Loucy (cell line): ENCODE results near the gene IL11.

Source experiments
- EZH2phosphoT487 ChIP-seq: fragments of 200-600 bp; IDR thresholded peaks from 2 replicates; pipeline ENCODE4 v1.6.1; 2018; ENCODE audit warnings: antibody characterized with exemption, mild to moderate bottlenecking, moderate library complexity, borderline replicate concordance
- TF ChIP-seq, protein P1 (sequence below): fragments of 200-600 bp; sonication (generic); conservative IDR thresholded peaks from 2 replicates; pipeline ENCODE4 v1.5.1; 2014; ENCODE audit warnings: mild to moderate bottlenecking, antibody characterized with exemption, low read length

DNA sequence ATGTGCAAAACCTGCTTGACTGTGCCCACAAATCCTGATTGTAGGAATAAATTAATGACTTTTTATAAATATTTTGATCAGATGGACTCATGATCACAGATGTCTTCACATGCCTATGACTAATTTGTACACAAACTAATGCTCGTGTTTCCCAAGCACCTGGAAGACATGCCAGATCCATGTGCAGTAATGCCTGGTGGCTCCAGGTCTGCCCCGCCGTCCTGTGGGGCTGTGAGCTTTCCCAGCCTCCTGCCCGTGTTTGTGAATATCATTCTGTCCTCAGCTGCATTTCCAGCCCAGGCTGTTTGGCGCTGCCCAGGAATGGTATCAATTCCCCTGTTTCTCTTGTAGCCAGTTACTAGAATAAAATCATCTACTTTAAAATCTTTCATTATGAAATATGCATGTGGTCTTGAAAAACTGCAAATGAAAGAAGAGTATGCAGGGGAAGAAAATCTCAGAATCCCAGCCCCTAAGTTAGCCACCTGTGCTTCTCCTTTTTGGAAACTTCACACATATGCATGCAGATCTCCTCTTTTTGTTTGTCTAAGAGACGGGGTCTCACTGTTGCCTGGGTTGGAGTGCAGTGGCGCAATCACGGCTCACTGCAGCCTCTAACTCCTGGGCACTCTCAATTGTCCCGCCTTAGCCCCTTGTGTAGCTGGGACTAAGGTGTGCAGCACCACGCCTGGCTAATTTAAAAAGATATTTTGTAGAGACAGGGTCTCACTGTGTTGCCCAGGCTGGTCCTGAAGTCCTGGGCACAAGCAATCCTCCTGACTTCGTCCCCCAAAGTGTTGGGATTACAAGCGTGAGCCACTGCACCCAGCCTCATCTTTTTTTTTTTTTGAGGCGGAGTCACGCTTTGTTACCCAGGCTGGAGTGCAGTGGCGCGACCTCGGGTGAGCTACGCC lies 21.7 kb upstream of the IL11 start:
- TF ChIP-seq, protein P1, sequence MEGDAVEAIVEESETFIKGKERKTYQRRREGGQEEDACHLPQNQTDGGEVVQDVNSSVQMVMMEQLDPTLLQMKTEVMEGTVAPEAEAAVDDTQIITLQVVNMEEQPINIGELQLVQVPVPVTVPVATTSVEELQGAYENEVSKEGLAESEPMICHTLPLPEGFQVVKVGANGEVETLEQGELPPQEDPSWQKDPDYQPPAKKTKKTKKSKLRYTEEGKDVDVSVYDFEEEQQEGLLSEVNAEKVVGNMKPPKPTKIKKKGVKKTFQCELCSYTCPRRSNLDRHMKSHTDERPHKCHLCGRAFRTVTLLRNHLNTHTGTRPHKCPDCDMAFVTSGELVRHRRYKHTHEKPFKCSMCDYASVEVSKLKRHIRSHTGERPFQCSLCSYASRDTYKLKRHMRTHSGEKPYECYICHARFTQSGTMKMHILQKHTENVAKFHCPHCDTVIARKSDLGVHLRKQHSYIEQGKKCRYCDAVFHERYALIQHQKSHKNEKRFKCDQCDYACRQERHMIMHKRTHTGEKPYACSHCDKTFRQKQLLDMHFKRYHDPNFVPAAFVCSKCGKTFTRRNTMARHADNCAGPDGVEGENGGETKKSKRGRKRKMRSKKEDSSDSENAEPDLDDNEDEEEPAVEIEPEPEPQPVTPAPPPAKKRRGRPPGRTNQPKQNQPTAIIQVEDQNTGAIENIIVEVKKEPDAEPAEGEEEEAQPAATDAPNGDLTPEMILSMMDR: no peak
- TF ChIP-seq EZH2phosphoT487: no peak
